Measurements from ENCODE around the gene DLG5.
A peak's percentile ranks its signal among the peaks of the same experiment; 100 is the strongest.
"Not testable (repeated sequence)": the region's sequence is repeated elsewhere in the genome, so short reads cannot be mapped to it uniquely, and the experiment has no call there.

Gene DLG5

DNA sequence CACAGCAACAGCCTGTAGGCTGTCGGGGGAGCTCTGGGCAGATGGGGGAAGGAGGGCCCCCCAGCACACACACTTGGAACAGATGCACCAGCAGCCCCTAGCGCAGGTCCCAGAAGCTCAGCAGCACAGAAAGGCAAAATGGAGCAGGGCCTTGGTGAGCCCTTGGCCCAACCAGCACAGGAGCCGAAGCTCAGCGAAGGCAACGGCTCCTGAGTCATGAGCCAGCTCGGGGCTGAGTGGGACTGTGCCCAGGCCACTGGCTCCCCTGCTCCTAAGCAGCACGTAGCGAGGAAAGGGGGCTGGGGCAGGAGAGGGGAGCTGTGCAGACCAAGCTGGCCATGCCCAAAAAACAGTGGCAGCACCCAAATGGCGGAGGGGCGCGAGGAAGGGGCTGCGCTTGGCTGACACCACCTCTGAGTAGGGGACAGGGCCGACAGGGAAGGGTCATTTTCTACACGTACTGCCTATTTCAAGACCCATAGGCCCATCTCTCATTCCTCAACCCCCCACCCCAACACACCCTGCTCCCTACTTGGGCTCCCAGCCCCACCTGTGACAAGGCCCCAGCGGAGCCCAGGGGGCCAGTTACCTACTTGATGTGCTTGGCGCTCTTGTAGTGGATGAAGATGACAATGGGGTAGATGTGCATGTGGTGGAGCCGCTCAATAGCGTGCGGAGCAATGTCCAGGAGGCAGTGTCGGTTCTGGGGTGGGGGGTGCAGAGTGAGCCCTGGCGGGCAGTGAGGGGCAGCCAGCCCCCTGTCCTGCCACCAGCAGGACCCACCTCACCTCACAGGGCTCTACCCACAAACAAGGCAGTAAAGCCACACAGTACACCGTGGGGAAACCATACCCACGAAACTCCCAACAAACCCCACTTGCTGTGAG lies 132.1 kb downstream of the DLG5 start:
- no peak for DNase-seq (ENCODE audit: low spot score)

DNA sequence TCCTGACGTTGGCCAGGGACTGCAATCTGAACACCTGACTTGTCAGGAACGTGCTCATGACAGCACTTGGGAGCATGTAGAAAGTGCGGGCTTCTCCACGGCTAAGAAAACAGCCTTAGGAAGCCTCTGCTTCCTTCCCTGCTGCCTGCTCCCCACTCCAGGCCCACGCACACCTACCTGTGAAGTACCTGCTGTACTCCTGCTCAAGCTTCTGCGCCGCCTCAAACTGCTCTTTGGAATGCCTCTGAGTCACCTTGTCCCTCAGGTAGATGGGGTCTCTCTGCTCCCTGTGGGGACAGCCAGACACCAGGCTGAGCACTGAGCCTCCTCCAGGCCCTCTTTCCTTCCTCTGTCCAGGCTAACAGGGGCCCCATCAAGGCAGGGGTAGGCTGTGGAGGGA lies 132.7 kb downstream of the DLG5 start:
- no peak for DNase-seq (ENCODE audit: low spot score)

- no peak for DNase-seq (ENCODE audit: low spot score)
These were observed 134.4 kb downstream of the DLG5 start for GRCh38 chr10:77792155-77792554.

DNA sequence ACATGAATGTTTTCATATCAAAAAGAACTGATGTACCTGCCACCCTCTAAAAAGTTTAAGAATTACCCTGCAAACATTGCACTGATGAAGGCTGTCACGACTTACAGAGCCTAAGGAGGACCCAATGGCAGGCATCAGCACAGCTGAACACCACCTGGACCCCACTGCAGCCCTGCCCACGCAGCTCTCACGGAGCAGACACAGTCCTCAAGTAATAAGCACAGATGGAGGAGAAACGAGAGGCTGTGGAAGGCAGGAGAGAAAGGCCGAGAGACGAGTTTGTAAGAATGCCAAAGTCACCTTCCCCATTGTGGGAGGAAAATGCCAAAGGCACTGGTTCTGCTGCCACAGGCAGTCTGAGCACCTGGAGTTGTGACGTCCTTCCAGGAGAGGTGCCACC lies 135.0 kb downstream of the DLG5 start:
- no peak for DNase-seq (ENCODE audit: low spot score)

DNA sequence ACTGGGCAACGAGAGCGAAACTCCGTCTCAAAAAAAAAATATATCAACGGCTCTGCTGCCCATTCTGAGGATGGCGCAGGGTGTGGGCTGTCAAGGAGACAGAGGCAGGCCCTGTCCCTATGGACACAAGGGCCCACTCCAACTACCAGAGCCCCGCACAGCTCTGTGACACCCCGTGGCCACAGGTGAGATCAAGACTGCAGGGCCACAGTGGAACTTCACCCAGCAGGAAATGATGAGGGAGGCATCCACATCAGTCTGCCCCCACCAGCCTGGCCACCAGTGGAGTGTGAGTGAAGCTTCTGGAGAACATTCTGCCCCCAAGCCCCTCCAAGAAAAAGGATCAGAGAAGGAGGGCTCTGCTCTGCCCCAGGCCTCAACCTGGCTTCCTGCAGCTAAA lies 136.7 kb downstream of the DLG5 start:
- no peak for DNase-seq (ENCODE audit: low spot score)

DNA sequence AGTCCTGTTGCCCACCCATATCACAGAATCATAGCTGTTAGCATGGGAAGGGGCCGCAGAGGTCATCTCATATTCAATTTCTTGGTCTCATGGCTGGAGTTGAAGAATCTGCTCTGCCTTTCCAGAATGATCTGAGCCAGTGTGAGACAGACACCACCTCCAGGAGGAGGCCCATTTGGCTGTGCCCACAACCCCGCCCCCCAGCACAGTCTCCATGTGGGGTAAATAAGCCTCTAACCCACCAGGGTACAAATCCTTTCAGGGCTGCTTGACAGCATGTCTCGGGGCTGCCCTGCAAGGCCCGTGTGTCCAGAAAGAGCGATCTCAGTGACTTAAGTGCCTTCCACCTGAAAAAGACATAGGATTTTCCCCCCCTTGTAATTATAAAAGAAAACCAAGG lies 137.5 kb downstream of the DLG5 start:
- no peak for DNase-seq (ENCODE audit: low spot score)

- no peak for DNase-seq (ENCODE audit: low spot score)
These were observed 138.0 kb downstream of the DLG5 start for GRCh38 chr10:77788496-77789010.

DNA sequence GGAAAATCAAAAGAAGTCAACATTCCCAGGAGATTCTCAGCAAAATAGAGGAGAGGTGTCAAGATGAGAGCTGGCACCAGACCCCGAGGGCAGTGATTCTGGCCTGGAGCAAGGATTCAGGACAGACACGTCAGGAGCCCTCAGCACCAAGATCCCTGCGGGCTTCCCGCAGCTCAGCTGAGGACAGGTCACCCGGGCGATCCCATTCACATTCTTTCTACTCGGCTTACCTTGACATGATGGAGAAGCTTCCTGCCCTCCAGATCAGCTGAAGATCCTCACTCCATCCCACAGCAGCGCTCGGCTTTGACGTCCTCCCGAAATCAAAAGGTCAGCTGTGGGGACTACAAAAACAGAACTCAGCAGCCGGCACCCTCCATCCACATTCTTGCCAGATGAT lies 139.1 kb downstream of the DLG5 start:
- DNase-seq (ENCODE audit: low spot score), result no peak

DNA sequence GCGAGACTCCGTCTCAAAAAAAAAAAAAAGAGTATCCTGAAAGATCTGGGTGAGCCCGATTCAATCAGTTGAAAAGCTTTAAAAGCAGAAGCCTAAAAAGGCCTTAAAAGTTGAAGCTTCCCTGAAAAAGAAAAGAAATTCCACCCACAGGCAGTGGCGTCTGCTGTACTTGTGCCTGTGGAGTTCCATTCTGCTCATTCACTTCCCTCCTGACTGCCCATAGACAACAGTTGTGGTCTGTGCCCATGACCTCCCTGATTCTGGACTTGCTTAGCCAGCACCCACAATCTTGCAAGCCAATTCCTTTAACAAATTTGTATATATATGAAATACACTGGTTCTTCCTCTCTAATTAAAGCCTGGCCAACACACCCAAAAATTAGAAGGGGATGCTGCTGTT lies 141.7 kb downstream of the DLG5 start:
- no peak for DNase-seq (ENCODE audit: low spot score)

GRCh38 chr10:77782328-77783061 lies 144.1 kb downstream of the DLG5 start:
- DNase-seq (ENCODE audit: low spot score), result no peak

DNA sequence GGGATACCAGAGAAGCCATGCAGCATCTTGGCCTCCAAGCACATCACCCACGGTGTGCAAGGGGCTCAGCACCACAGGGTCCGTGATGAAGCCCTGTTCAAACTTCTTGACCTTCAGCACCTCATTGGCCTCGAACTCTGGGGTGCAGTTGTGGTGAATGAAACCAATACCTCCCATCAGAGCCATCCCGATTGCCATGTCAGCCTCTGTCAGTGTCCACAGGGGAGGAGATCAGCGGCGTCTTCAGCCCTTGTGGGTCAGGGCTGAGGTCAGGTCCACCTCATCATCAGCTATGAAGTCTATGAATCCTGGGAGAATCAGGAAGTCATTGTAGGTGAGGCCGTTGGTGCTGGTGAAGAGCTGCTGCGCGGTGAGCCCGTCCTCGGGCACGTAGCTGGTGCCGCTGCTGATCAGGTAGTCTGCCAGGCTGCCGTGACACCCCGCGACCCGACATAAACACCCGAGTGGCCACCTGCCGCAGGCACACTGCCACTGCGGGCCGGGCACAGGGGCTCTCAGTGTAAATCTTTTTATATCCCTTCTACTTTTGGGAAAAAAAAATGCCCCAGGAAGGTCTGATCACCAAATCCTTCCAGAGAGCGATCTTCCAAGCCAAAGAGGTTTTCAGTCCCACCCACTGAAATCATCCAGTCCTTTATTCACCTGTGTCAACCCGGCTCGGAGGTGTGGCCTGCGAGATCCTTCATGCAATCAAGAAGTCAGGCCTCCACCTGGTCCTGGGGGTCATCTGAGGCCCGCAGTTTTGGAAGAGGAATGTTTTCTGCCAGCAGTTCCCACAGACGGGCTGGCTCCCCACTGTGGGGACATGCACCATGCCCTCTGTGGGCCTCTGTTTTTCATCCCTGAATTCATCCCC lies 144.9 kb downstream of the DLG5 start:
- DNase-seq (ENCODE audit: low spot score), result no peak

DNA sequence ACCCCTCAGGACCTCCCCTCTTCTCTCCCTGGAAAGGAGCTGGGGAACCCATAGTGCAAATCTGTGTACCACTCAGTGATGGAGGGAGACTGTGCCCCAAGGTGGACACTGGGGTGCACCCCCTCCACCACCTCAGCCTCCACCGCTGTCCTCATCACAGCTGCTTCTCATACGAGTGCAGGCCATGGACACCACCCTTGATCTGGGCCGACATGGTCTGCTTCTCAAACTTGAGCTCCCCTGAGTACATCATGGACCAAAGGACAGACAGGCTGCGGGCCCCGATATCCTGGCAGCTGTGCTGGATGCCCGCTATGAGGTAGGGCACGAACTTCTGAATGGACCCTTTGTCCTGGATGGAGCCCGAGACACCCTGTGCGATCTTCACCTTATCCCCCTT lies 146.4 kb downstream of the DLG5 start:
- no peak for DNase-seq (ENCODE audit: low spot score)

GRCh38 chr10:77776487-77776886 lies 150.1 kb downstream of the DLG5 start:
- no peak for DNase-seq (ENCODE audit: low spot score)

DNA sequence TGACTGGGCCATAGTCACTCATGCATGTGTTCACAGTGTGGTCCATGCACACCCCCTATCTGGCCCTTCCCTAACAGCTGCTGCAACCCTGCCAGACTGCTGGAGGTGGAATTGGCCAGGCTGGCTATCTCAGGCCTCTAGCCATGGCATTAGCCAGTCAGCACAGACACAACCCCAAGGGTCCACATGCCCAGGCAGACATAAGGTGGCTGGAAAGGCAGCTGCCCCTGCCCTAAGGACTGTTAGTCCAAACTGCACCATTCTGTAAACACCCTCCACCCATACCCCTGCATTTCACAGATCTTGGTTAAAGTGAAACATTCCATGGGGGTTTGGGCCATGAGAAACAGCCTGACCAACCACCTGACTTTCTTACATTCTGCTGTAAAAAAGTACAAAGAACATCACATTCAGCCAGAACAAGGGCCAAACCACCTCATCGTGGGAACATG lies 151.6 kb downstream of the DLG5 start:
- DNase-seq (ENCODE audit: low spot score), result no peak

DNA sequence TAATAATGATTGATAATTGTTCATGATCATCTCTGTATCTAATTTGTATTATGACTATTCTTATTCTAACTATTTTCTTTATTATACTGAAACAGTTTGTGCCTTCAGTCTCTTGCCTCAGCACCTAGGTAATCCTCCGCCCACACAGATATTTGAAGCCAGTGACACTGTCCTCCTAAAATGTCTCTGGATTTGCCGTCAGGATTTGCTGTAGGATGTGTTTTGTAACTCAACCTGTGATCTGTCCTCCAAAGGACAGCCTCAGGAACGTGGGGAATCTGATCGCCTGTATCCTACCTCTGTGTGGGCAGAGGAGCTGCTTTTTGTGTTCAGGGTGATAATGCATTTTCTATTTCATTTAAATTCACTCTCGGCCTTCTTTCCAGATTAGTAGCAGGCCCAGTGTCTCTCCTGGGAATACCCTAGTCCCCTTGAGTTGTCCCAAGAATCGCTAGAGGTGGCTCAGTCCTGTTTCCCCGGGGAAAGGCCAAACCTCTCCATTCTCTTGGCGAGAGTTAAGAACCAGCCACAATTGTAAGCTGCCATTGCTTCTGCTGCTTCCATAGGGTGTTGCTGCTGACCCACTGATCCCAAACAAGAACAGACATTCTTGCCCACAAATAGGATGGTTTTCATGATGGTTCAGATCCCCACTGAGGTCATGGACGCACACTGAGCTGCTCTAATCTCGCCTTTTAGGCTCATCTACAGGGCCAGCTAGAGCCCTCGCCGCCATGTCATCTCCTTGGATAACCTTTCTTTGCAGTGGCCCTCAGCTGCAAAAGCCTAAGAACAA lies 152.7 kb downstream of the DLG5 start:
- DNase-seq (ENCODE audit: low spot score), result no peak

- DNase-seq (ENCODE audit: low spot score), result not testable (repeated sequence)
These were observed 153.5 kb downstream of the DLG5 start for GRCh38 chr10:77772852-77773600.

DNA sequence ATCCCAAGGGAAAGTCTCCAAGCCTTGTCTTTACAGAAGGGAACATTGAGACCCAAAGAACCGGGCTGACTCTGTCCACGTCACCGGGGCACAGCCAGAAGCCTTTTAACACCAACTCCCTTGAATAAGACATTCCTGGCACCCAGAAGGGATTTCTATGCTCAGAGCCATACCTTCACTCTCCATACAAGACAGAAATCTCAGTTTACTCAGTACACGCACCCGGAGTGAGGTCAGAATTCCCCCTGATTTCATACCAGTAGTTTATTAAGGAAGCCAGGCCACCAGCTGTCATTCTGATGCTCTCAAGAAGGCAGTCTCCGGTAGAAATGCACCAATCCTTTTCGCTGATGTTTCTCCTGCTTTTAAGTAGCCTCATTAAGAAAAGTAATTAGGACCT lies 154.7 kb downstream of the DLG5 start:
- peak; percentile 5 for DNase-seq (ENCODE audit: low spot score)

DNA sequence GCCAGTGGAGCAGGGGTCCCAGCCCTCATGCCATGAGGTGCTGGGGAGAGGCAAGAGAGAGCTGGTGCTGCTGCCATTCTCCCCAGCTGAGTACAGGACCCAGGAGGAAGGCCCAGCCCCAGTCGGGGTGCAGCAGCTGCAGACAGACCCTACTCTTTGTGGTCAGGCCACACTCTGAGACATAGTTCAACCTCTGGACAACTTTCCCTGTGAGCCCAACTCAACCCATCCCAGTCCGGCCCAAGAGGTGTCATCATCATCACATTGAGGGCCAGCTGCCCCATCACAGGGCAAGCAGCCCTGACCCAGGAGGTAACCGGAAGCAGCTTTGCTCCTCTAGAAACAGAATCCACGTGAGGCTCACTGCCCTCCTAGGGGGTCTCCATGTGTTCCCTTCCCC lies 155.1 kb downstream of the DLG5 start:
- no peak for DNase-seq (ENCODE audit: low spot score)

DNA sequence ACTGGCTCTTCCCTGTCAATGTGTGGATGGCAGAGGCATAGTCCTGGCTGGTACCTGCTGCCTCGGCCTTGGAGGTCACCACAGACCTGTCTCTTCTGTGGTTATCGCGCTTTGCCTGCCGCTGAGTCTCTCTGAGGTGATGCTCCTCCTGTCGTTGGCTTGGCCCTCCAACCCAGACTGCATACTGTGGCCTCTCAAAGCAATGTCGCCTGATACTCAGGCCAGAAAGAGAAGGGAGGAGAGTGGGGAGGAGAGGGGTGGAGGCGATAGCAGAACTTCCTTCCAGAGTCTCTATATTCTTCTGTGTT lies 155.7 kb downstream of the DLG5 start:
- DNase-seq (ENCODE audit: low spot score), result no peak

DNA sequence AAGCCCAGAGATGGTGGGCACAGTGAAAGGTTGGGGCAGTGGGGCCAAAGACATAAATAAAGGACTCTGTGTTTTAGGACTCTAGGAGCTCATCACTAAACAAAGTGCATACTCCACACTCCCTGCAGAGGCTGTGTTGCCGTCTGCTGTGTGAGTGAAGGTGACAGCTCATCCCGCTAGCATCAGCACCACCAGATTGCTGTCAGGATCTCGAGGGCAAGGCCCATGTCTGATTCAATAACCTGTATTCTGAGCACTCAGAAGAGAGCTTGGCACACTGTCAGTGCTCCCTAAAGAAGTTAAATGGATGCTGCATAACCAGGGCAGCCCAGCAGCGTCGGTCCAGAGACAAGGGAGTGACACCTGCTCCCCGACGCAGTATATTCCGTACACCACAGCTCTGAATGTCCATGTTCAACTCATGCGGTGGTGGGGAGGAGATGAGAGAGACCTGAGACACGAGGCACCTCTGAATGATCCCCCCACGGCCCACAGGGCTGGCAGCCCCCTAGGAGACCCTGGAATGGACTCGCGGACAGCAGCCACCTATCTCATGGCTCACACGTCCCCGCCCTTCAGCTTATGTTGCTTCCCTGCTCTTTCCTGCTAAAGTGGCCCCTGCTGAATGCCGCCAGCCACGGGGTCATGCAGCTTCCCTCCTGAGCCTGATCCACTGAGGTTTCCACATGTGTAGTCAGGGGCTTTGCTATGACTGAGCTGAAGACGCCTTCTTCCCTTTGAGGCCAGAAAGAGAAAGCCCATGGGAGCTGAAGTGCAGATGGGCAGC lies 156.3 kb downstream of the DLG5 start:
- DNase-seq (ENCODE audit: low spot score), result no peak

Data from iPS-NIHi11 (cell line).